ENCODE measurements around the gene POC1B. TPM values are rescaled to one million over a fixed set of nuclear protein-coding genes. Genes with fewer than 3 reads are reported as not detected.

Gene POC1B
- total RNA-seq: 11.2 and 13.5 TPM in 2 replicates

GRCh38 chr12:89525824-89526770 is at the start of gene POC1B:
TSS of gene POC1B (minus strand) at chr12:89526047. CDS start at chr12:89525895, 152 bp downstream.

GRCh38 chr12:89524541-89525304 is 1.1 kb downstream of the POC1B start, which contains the start of gene GALNT4:
TSS of gene GALNT4 (minus strand) at chr12:89524796. CDS start at chr12:89524549, 247 bp downstream.

Other genes starting within 250 kb of the POC1B start
- 98.1 and 105 TPM in 2 replicates for gene DUSP6, start 173.5 kb downstream of the POC1B start, total RNA-seq
- 9.3 and 11.1 TPM in 2 replicates for gene GALNT4, start 1.3 kb downstream of the POC1B start, total RNA-seq
- gene ATP2B1, start 182.8 kb upstream of the POC1B start, total RNA-seq: 12.7 and 16.6 TPM in 2 replicates